ENCODE results near the gene RBM38.

Gene RBM38

DNA sequence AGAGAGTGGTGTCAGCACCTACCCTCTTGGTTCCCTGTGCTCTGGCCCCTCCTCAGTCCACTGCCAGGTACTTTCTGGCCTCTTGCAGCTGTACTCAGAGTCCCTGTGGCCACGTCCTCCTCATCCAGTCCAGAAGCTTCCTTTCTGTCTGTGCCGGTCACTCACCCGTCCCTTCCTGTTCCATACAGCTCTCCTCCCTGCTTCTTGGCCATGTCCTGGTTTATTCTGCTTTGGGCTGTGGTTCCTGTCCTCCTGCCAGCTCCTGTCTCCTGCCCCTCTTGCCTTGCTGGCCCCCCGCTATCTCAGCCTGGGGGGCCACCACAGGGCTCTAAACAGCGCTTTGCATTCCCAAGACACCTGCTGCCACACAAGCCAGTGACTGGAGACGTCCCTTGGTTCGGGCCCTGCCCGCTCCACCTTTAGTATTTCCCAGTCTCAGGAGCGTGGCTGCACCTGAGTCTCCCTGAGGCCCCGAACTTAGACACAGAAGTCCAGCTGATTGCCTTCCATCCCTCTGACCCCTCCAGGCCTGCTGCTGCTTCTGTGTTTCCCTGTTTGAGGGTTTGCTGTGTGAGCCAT is 15.5 kb upstream of the RBM38 start:
- no peak for DNase-seq

DNA sequence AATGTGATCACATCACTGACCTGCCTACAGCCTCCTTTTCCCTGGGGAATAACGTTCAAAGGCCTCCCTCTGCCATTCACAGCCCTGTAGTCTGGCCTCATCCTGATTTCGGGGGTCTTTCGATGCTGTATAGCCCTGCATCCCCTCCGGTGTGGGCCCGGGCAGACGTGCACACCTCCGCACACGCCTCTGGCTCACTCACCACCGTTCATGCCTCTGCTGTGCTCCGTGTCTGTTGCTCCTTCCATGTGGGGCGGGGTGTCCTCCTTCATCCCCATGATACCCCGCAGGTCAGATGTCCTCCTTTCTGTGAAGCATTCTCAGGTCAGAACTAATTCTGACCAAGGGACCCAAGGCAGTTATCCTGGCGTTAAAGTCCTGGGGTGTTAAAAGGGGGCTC is 13.8 kb upstream of the RBM38 start:
- no peak for DNase-seq

DNA sequence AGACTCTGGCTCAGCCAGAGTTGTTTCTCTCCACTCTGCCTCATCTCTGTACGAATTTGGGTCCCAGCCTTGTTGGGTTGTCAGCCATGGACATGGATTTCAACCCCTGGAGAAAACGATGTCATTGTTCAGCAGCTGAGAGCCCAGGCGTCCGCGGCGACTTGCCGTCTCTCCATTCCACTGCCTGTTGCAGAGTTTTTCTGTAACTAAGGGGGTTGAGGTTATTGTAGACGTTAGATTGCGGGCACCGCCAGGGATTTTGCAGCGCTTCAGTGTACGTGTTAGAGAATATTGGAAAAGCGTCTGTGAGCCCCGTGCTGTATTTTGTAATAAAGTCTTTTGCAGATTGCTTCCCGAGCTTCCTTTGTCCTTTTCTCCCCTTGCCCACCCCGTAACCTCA is 13.1 kb upstream of the RBM38 start:
- no peak for DNase-seq

DNA sequence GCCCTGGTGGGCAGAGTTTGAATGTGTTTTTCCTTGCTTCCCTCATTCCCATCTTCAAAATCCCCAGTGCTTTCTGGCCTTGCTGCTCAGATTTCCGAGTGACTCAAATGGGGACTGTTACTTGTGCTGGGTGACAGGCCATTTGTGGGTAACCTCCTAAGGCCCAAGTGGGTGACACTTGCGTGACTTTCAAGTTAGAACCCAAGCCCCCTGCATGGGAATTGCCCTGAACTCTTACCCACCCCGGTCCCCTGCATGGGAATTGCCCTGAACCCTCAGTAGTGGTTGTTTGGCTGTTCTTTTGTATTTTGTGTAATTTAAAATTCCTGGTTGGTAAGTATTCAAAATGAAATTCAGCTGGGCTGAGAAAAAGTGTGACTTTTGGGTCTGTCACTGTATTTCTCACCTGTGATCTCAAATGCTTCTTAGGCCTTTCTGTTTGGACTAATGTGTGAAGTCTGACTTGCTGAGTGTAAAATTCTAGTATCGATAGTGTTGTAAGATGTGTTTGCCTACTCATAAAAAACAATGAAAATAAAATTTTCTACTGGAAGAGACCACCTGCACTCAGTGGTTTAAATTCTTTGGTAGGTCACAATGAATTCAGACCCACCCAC is 12.4 kb upstream of the RBM38 start:
- no peak for DNase-seq

DNA sequence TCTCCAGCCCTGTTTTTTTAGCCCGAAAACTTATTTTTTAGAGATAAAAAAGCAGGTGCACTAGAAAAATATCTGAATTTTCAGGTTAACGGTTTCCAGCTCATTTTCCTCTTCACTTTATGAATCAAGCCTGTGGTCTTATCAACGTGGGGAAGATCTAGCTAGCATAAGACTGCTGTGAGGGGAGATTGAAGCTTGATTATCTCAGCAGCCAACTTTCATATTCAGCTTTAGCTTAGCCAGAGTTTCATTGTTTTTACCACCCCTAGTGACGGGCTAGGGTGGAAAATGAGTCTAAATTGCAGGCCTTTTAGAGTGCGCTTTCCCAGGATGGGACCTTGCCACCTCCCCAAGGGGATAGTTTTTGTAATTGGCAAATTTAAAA is 11.9 kb upstream of the RBM38 start:
- no peak for DNase-seq

DNA sequence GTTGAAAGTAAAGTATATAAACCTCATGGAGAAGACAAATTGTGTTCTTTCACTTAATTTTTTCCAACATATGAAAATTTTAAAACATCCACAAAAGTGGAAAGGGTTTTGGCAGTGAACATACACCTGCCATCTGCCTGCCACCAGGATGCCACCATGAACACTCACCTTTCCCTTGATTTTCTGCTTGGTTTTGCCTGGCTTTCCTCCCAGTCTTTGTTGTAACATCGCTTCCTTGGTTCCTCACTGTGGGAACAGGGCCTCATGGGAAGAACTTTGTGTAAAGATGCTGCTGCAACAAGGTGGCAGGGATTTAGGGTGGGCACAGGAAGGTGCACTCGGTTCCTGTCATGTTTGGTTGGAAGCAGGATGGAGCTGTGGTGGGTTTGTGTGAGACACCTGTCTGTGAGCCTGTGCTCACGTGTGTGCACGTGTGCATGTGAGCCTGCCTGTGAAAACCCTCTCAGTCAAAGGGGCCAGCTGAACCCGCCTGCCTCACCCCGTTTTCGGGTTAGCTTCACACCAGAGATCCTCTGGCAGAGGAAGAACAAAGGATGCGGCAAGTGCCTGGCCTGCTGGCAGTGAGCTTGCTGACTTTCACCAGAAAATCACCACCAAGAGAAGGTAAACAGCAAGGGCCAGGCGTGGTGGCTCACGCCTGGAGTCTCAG is 11.0 kb upstream of the RBM38 start:
- DNase-seq, result no peak

DNA sequence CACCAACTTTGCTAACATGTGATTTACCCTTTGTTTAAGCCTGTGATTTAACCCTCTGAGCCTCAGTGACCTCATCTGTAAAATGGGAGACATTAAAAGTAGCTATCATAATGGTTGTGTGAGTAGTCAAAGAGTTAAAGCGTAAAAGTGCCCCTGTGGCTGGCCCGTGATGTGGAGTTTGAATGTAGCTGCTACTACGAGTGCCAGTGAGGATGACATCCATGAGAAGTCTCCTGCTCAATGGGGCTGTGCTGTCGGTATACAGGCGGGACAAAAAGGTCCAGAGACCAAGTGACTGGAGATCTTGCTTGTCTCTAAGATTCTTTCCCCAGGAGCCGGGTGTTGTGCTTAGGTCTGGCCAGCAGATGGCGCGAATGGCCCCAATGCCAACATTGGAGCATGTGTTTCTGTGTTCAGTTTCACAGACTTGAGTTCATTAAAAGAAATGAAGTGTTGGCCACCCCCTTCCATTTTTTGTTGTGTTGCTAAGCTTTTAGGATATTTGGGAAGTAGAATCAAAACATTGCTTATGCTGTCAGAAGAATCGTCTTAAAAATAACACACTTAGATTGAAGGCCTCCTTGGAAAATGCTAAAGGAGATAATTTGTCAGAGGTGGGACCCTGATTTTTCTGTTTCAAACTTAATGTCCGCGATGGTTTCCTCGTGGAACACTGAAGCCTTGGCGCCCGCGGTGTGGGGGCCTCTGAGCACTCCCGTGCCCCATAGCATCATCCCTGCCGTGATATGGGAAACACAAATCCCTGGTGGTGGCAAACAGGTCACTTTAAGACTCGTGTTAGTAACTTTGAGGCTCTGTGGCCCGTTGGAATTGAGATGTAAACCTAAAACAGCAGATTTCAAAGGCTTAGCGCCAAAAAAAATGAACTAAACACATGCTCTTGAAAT is 9.3 kb upstream of the RBM38 start:
- peak; percentile 78 for DNase-seq

DNA sequence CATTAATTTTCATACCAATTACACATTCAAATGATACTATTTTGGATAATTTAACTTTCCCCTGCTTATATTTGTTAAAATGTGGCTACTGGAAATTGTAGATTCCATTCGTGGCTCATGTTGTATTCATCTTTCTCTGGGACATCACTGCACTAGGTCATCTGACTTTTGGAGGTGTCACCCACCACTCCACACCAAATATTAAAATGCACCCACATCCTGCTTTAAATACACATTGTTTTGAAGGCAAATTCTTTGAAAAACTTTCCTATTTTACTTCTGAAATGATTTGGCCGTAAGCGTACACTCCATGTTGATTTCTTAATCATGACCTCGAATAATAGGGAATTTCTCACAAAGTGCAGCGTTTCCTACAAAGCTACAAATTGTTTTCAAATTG is 8.7 kb upstream of the RBM38 start:
- DNase-seq, result no peak

DNA sequence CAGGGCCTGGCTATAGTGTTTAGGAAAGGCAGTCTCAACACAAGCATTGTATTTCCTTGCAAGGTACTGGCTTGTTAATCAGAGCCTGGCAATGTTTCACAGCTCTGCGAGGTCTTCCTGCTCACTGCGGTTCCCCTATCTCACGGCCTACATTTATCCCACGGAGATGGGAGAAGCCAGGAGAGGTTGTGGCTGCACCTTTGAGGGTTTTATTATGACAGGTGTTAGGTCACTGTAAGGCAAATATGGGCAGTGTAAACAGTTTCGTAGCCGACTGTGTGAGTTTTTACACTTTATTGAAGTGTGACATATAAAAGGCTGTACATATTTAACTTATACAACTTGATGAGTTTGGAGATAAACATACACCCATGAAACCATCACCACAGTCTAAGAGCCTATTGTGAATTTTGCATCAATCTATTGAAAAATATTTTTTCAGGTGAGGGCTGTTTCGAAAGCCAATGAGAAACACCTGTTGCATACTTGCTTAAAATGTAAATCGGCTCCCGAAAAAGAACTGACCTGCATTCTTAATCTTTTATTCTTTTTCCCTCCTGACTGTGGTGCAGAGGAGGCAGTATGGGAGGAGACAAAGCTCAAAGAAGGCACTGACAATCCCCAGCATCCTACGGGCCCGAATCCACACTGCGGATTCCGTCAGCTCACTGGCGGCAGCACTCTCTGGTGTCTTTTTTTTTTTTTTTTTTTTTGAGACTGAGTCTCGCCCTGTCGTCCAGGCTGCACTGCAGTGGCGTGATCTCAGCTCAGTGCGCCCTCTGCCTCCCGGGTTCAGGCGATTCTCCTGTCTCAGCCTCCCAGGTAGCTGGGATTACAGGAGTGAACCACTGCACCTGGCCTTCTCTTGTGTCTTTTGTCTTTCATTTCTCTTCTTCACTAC is 7.5 kb upstream of the RBM38 start:
- DNase-seq, result no peak

DNA sequence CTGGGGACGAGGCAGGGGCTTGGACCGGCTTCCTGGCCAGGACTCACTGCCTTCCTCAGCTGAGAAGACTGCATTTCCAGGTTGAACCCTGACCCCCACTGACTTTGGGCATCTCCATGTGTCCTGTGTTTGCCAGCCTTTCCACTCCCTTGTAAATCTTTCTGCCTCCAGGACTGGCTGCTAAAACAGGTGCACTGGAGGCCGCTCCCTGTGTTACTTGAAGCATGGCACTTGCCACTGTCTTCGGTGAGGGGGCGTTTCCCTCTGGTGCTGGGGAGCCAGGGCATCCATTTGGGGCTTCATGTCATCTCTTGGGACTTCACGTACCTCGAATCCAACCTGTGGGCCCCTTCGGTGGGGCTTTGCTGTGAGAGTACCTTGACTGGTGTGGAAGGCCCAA is 6.7 kb upstream of the RBM38 start:
- DNase-seq, result no peak

DNA sequence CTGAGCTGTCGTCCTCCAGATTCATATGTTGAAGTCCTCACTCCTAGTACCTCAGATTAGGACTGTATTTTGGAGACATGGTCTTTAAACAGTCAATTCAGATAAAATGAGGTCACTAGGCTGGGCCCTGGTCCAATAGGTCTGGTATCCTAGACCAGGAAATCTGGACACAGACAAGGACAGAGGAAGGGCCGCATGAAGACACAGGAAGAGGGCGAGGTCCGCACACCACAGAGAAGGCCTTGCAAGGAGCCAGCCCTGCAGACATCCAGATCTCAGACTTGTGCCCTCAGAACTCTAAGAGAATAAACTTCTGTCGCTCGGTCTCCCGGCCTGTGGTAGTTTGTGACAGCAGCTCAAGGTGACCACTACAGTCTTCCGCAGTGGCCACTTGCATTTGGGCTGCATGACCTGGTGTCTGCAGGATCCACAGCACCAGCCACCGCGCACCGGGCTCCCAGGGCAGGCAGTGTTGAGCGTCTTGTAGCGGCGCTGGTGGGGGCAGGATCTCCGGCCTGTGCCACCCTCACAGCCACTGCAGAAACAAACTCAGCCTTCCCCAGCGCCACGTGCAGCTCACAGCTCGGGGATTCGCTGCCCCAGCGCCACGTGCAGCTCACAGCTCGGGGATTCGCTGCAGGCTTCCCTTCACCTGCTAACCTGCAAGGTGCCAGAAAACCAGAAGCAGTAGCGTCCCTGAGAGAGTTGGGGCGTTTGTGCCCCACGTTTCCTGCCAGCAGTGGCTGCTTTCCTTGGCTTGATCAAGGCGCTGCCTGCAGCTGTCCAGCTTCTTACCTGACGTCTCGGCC is 6.0 kb upstream of the RBM38 start:
- no peak for DNase-seq

DNA sequence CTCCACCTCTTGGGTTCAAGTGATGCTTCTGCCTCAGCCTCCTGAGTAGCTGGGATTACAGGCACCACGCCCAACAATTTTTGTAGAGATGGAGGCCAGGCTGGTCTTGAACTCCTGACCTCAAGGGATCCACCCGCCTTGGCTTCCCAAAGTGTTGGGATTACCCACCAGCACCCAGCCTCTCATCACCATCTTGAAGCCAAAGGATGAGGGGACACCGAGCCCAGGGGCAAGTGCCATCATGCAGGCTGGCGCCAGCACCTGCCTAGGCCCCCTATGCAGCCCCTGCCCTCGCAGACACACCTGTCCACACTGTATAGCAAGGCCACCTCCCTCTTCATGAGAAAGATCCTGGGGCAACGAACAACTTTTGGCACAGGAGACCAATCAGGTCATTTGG is 5.3 kb upstream of the RBM38 start:
- no peak for DNase-seq

DNA sequence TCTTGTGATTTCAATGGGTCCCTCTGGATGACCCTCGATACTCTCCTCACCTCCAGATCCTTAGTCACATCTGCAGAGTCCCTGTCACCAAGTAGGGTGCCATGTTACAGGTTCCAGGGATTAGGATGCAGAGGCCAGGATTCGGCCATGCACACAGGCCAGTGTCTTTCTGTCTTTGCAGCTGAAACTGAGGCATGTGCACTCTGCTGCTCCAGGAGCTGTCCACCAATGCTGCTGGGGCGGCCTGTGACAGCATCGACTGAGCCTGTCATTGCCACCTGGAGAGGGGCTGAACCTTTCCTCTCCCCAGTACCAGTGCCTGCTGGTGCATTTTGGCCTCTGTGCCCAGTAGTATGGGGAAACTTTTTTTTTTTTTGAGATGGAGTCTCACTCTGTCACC is 4.4 kb upstream of the RBM38 start:
- DNase-seq, result no peak

DNA sequence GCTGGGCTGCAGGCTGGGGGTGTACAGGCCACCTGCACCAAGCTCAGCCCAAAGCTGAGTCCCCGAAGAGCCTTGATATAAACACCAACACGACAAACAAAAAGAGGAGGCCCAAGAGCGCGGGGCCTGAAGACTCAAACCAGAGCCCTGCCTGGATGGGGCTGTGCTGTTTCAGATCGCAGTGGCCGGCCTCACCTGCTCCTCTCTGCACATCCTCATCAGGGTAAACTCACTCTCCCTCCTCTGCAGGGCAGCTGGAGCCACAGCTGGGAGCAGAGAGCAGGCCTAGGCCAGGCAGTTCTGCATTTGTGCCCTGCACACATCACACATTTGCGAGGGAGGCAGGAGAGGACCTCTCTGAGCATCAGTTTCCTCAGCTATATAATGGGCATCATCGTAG is 3.7 kb upstream of the RBM38 start:
- no peak for DNase-seq

DNA sequence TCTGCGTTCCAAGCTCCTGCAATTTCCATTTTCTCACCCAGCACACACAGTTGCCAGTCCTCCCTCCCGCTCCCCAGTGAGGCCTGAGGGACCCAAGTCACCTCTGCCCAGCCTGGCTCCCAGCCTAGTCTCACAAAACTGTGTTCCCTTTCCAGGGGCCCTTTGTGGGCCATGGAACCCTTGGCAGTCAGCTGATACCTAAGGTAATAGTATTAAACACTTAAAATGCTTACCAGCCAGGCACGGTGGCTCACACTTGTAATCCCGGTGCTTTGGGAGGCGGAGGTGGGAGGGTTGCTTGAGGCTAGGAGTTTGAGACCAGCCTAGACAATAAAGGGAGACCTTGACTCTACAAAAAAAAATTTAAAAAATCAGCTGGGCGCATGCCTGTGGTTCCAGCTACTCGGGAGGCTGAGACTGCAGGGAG is 3.2 kb upstream of the RBM38 start:
- DNase-seq, result no peak

DNA sequence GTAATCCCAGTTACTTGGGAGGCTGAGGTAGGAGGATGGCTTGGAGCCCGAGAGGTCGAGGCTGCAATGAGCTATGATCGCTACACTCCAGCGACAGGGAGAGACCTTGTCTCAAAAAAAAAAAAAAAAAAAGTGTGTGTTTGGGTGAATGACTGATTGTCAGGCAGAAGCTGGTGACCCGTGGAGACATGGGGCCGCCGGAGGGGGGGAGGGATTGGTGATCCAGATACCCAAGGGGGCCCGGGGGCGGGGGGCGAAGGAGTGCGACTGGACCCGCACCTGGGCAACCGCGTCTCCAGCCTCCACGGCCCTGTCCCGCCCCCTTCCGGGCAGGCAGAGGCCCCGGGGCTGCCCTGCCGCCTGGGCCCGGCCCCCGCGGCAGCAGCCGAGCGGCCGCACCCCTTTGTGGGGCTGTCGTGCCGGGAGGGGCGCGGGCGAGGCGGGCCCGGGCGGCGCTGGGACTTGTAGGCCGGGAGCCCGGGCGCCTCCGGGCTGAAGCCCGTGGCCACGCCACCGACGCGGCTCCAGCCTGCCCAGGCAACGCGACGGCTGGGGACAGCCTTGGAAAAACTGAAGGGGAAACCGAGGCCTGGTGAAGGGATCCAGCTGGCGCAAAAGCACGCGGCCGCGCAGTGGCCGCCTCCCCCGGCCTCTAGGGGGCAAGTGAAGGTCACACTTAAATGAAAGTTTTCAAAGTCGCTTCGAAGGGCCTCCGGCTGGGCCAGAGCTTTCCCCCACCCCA is 2.1 kb upstream of the RBM38 start:
- DNase-seq, result no peak

DNA sequence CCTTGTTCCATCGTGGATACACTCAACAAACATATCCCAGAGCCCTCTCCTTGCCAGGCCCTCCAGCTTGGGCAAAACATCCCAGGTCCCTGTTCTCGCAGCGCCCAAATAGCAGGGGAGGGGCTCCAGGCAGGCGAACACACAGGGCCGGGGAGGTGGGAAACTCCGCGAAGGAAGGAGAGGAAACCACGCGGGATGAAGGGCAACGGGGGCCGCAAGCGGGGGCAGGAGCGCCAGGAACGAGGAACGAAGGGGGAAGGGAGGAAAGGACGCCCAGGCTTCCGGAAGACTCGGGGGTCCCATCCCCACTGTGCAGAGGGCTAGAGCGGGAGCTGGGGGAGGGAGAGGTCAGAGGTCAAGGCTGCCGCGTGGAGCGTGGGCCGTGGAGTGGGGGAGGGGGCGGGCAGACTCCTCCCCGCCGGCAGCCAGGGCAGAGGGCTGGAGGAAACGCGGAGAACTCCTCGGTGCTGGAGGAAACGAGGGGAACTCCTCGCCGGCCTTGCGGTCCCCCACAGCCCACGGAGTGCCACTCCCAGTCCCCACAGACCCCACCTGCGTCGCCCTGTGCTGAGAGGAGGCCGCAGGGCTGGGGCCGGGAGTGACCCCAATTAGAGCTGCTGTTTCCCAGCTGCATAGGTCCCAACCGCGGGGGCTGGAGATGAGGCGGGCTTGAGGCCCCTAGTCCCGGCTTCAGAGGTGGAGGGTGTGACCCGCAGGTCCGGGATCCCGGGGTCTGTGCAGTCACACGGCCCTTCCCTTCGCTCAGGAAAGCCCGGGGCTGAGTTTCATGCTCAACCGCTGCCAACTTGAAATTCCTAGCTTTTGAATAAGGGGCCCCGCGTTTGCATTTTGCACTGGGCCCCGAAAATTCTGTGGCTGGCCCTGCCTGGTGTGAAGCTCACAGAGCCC is 1.2 kb upstream of the RBM38 start:
- DNase-seq, result no peak

DNA sequence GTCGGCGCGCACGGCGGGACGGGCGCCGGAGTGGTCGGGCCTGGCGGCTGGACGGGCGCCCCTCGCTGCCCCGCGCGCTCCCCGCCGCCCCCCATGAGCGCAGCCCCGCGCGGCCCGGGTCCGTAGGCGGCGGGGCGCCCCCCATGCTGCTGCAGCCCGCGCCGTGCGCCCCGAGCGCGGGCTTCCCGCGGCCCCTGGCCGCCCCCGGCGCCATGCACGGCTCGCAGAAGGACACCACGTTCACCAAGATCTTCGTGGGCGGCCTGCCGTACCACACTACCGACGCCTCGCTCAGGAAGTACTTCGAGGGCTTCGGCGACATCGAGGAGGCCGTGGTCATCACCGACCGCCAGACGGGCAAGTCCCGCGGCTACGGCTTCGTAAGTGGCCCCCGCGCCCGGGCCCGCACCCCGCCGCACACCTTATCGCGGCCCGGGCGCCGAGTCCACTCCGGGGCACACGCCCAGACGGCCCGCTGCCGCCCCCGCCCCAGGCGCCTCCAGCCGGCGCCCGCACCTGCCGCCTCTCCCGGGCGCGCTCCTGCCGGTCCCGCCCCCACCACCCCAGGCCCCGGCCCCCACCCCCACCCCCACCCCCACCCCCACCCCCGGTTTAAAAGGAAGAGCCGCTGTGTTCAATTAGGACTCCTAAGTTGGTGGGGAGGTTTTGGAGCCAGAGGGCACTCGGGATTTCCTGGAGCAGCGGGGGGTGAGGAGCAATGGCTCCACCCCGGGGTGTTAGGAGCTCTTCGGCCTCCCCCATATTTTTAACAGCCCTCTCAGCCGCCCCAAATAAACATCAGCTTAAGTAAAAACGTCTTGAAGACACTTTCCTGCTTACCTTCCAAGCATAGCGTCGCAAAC is 474 bp downstream of the RBM38 start:
- peak; percentile 17 for DNase-seq

Data from NCI-H2171 treated with DMSO at 0.1 percent for 48 hours (cell line).